HG03196 (cell line): ENCODE measurements around the gene ARMC8.

Experiments used
- ATAC-seq: cut with Tn5 transposase; IDR thresholded peaks from one replicate; pipeline ENCODE4 v1.9.1; 2021; ENCODE audit not compliant: unreplicated experiment

ARMC8 gene

DNA sequence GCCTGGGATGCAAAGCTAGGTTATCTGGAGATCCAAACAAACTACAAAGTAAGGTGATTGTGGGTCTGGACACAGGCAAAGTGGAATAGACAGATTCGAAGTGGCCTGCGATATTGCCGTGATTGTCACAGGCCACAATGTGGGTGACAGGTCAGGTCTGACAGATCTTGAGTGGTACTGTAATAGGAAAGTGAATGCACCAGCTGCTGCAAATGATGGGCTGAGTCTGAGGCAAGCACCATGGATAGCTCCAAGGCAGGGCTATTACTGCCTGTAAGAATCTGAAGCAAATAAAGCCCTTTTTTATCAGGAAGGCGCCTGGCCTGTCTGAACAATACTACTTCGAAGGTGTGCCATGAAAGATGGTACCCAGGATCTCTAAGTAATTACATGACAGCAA is 10.0 kb downstream of the ARMC8 start:
- ATAC-seq, result no peak

DNA sequence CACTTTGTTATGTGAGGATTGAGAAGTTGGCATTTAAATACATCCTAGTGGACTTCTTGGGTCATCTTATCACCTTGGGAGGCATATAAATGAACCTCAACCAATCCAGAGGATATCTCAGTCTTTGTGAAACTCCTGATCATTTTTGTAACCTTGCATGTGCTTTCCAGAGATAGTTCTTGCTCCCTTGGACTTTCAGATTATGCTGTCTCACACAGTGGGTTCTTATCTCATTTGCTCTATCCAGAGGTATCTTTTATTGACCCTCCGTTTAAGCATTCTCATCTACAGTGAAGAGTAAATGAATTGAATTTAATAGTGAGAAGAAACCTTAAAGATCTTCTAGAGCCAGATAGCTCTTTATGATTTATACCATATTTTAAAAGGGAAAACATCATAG is 10.4 kb downstream of the ARMC8 start:
- ATAC-seq, result no peak

DNA sequence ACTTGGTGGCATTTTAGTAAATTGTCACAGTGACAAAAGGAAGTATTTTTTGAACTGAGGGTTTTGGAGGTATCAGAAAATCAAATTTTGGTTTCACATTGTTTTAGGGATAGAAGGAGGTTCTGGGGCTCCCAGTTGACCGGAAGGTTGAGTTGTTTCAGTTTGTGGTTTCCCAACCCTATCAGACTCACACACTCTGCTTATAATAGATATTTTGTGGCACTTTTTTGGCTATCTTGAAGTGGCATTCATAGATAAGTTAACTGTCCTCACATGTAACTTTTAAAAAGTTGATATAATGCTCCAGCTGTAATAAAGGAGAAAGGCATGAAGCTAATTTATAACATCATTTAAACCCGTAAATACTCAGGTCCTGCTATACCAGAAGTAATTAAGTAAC is 12.8 kb downstream of the ARMC8 start:
- no peak for ATAC-seq

DNA sequence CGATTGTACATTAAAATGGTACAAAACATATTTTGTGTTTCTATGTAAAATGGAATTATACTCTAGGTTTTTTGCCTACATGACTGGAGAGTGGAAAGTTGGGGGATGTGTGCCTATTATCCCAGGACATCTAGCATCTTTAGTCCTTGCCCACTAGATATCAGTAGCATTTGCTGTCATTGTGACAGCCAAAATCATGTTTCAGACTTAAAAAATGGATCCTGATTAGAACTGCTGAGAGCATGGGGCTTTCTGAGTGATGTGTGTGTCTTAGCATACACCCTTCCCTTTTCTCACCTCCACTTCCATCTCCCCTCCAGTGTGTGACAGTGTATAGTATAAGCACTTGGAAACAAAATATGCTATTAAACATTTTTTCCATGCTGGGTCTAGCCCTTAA is 13.3 kb downstream of the ARMC8 start:
- ATAC-seq, result no peak

DNA sequence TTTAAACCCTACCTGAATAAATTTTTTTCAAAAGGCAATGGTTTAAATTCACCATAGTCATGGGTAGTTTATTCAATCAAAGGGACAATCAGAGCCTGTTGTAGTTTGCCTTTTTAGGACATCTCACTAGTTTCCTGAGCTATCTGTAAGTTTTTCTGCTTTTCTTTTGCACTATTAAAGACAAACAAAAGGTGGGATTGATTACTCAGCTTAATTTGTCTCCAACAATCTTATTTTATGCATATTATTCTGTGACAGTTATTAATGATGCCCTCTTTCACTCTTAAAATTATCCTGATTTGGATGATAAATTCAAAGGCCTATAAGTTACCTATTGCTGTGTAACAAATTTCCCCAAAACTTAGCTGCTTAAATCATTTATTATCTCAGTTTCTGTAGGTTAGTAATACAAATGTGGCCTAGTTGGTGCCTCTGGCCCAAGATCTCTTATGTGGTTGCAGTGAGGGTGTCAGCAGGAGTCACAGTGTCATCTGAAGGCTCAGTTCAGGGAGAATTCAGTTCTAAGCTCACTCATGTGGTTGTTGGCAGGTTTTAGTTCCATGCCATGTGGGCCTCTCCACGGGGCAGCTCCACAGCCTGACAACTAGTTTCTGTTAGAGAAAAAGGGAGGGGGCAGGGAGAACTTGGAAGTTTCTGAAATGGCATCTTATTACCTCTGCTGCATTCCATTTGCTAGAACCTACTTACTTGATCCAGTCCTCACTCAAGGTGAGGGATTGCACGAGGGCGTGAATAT is 16.0 kb downstream of the ARMC8 start:
- no peak for ATAC-seq

DNA sequence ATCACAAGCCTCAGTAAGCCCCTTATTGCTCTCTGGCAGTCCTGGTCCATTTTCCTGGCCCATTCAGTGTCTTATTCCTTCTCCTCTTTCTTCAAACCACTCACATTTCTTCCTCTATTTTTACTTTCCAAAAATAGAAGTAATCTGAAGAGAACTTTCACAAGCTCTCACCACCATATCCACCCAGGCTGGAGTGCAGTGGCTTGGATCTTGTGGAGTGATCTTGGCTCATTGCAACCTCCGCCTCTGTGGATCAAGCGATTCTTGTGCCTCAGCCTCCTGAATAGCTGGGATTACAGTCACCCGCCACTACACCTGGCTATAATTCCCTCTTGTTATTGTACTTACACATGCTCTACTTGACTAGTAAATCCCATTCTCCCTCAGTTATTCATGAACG is 16.8 kb downstream of the ARMC8 start:
- ATAC-seq, result no peak

DNA sequence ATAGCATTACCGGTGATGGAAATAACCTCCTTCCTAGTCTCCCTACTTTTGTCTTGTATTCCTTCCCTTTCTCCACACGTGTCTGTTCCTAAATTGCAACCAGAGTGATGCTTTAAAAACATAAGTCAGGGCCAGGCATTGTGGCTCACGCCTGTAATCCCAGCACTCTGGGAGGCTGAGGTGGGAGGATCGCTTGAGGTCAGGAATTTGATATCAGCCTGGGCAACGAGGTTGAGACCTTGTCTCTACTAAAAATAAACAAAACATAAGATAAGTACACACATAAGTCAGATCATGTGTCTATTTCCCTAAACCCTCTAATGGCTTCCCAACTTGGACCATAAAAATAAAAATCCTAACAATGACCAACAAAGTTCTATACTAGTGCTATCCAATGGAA is 18.4 kb downstream of the ARMC8 start:
- ATAC-seq, result no peak

DNA sequence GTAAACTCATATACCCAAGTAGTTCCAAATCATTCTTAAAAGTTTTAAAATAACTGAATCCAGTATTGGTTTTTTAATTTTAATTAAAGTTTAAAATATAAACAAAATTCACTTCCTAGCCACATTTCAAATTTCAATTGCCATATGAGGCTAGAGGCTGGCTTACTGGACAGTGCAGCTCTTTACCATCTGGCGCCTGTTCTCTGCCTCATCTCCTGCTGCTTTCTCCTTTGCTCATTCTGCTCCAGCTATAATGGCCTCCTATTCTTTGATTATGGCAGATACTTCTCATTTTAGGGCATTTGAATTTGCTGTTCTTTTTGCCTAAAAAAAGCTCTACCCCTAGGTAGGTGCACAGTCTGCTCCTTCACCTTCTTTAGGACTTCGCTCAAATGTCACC is 19.1 kb downstream of the ARMC8 start:
- no peak for ATAC-seq

DNA sequence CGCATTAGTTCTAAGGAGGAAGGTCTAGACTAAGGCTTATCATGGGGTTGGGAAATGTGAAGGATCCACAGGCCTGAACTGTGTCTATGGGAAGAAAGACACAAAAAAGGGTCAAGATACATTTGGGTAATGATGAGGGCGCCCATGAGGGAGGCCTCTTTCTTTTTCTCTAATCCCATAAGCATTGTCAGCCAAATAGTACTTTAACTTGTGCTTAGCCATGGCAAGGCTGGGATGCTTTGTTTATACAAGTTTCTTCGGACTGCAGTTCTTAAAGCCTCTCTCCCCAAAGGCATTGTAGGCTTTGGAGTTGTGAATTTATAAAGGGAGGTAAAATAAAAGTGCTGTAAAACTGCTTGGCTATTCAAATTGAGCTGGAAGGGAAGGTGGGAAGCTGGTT is 23.4 kb downstream of the ARMC8 start:
- ATAC-seq, result no peak

DNA sequence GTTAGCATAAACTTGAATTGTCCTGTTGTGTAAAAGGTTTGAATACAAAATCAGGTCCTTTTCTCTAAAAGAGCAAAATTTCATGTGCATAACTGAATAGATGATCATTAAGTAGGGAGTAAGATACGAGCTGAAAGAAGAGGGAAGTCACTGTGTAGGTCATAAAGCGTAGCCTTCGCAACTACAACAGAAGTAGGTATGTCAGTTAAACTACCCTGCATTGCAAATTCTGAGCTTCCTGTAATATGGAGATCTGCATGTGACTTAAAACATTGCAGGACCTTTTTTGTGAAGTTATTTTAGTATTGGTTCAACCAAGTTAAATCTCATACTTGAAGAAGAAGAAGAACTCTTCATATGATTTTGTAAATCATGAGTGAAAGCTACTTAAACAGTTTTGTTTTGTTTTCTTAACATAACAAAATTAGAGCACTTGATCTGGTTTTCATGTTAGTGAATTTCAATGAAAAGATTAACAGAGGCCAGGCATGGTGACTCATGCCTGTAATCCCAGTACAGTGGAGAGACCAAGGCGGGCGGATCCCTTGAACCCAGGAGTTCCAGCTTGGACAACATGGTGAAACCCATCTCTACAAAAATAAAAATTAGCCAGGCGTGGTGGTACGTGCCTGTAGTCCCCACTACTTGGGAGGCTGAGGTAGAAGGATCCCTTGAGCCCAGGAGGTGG is 26.4 kb downstream of the ARMC8 start:
- ATAC-seq, result no peak

DNA sequence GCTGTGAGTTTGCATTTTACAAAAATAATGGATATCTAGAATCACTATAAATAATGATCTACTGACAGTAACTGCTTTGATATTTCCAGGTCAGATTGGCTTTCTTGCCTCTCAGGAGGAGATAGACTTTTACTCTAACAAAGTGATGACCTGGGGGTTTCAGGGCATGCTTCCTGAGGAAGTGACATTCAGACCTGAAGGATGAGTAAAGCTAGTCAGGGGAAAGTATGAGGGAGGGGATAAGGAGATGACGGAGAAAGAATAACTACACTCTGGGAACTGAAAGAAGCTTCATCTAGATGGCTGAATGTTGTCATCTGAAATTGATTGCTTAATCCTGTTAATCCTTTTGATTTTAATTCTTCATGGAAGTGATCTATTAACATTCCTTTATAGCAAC is 32.2 kb downstream of the ARMC8 start:
- no peak for ATAC-seq

DNA sequence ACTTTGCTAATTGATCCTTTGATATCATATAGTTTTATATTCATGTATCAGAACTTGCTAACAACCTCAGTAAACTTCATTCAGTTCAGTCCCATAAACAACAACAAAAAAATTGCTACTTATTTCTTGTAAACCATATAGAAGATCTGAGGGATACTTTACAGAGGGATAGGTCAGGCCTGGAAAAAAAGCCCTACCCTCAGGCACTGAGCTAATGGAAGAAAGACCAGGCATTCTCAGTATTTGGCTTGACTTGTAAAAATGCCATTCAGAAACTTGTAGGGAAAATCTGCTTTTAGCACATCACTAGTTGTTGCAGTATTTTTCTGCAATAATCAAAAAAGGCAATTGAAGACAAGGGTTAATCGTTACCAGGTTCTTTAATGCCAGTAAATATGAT is 33.1 kb downstream of the ARMC8 start:
- no peak for ATAC-seq

DNA sequence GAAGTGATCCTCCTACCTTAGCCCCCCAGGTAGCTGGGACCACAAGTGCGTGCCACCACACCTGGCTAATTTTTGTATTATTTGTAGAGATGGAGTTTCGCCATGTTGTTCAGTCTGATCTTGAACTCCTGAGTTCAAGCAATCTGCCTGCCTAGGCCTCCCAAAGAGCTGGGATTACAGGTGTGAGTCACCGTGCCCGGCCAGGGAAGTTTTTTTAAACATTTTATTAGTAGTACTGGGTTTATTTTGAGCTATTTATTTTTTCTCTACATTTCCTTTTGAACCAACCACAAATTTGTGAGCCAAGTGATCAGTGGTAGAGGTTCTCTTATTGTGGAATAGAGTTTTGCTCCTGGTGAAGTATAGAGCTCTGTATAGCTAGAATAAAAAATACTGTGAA is 33.7 kb downstream of the ARMC8 start:
- ATAC-seq, result no peak

DNA sequence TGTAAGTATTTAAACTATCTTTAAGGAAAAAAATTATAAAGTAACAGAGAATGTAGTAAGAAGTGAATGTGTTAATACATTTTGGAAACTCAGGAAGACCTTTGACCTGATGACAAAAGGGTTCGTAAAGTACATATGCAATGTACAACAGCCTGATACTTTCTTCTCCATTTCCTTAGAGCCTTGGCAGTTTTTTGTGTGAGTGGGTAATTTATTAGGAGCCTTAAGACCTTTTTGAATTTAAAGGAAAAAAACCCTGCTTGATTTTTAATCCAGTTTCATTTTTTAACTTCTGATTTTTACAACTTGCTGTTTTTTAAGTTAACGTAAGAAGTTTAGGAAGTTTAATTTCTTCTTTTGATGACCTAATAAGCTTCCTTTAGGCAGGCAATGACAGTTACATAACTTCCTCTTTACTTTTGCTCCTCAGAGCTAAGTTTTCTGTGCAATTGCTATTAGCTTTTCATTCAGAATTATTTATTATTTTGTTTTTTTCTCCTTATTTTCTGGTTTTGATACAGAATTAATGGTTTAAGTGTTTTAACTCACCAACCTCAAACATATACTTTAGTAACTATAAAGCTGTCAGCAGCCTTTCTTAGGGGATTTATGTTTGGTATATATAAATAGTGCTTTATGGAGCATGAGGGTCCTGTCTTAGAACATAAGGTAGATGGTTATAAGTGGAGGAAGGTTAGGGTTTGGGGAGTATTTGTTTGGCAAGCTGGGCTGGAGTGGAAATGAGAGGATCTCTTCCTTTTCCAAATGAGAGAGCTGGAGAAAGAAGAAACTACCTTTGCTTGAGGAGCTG is 35.2 kb downstream of the ARMC8 start:
- ATAC-seq, result no peak

DNA sequence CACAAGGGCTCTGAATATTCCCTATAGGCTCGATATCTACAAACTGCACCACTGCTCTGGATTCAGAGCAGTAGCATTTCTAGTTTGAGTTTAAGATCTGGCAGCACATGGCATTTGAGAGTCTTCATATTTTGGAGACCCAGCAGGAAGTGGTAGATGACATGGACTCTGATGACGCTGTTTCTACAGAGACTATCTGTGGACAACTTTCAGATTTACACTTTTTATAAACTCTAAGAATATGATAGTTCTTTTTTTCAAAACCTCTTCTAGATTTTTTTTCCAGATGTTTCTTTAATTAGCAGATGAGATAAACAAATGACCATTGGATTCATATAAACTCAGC is 35.8 kb downstream of the ARMC8 start:
- no peak for ATAC-seq

DNA sequence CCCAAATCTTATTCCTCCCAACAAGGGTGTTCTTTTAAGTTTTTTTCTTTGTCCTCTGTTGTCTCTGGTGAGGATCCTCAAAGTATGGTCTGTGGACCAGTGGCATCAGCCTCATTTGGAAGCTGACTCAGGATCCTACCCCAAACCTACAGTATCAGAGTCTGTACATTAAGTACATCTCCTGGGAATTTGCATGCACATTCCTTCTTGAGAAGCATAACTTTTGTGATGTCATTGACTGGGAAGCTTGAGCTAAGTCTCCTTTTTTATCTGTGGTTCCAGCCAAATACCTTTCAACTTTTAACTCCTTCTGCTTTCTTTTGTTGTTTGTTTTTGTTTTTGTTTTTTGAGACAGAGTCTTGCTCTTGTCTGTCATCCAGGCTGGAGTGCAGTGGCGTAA is 40.5 kb downstream of the ARMC8 start:
- no peak for ATAC-seq

DNA sequence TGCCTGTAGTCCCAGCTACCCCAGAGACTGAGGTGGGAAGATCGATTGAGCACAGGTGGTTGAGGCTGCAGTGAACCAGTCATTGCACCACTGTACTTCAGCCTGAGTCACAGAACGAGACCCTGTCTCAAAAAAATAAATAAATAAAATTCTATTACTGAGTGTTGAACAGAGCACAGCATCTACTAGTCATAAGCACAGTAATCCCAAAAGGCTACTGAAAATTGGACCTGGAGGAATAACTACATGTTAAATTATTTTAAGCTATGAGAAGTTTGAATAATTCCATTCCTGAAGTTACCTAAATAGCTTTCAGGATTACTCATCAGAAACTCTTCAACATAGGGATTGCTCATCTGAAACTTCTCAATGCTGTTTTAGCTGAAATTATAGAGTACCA is 43.4 kb downstream of the ARMC8 start:
- ATAC-seq, result no peak

DNA sequence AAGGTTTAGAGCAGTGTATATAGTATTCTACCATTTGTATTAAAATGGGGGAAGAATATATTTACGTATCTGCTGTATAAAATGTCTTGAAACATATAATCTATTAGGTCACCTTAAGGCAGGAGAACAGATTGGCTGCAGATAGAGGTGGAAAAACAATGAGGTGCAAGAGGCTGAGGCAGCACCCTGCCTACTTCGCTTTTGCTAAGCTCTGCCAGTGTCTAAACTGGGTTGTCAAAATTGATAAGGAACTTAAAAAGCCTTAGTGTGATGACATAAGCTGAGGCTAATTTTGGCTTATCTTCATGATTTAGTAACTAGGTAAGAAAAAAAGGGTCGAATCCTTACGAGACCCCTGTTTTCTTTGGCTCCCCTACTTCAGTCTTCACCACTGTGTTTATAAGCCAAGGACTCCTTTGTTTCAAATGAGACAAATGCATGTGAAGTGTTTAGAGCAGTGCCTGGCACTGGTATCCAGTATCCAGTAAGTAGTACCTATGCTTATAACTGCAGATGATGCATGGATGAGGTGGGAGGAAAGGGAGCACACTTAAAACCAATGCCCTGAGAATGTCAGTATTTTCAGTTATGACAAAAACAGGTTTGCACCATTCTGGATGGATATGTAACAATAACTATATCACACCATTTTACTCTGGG is 45.7 kb downstream of the ARMC8 start:
- no peak for ATAC-seq

DNA sequence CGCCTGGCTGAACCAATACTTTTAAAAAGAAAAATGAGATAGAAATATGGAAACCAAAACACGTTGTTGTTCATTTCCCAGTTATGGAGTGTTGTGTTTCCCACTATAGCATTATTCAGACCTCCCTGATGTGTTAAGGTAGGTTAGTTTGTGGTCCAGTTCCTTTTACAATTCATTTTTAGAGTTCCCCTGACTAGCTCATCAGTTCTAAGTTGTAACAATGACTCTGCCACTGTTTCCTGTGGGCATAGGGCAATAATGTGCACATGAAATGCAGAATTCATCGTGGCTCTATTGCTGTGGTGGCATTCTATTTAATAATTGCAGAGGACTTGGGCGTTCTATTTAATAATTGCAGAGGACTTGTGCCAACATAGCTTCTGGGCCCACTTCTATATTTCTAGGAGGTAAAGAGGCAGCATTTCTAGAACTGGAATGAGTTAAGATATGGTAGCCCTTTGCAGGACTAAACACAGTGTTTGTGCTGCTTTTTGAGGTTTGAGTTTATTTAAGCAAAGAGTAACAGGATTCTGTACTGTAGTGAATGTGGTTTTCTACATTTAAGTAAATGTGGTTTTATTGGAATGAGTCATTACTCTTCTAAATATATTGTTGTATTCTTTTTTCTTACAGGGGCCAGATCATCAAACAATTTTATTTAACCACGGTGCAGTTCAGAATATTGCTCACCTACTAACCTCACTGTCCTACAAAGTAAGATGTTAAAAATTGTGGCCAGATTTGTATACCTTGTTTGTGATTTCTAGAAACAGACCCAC is 47.5 kb downstream of the ARMC8 start:
- no peak for ATAC-seq

DNA sequence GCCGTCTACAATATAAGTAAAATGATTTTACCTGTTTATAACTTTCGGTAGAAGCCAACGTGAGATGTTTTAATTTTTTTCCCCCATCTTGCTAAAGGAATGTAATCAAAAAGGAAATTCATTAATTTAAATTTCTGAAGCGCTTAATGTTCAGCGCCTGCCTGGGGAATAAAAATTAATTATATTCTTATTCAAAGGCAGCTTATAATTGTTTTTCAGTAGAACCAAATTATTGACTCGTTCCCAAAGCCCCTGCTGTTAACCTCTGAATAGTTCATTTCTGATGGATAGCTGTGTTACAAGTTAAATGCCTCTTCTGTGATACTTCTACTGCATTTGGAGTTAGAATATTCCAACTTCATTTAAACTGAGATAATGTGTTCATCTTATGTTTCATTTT is 51.6 kb downstream of the ARMC8 start:
- no peak for ATAC-seq

DNA sequence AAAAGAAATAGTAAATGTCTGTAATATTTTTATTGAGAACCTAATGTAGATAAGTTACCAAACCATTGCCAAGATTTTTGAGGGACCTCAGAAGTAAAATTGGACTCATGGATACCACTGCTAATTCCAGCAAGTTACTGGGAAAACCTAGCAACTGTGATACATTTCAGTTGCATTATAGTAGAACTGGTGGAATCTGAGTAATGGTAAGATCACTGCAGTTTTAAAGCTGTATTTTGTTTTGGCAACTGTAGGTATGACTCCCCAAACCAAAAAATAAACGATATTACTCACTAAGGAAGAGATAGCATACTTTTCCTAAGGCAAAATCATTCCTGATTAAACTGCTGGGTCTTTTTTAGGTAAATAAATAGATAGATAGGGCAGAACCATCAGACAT is 54.0 kb downstream of the ARMC8 start:
- no peak for ATAC-seq
